Measurements from ENCODE around the gene KLF9. TPM values are rescaled to one million over a fixed set of nuclear protein-coding genes. Genes with fewer than 3 reads are reported as not detected.

The KLF9 gene
- total RNA-seq, 1 experiment from 2014 or later: 1.0 TPM

DNA sequence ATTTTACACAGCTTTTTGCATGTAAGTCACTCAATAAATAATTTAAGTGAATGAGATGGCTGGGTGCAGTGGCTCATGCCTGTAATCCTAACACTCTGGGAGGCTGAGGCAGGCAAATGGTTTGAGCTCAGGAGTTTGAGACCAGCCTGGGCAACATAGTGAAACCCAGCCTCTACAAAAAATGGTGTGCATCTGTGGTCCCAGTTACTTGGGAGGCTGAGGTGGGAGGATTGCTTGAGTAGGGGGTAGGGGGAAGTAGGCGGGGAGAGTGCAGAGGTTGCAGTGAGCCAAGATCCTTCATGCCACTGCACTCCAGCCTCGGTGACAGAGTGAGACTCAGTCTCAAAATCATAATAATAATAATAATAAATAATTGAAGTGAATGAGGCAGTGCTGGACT, 10.2 kb downstream of the KLF9 start:
- Mint-ChIP-seq H3K27me3 (ENCODE audit: low read depth) (peaks cover 11% of the 10 kb centered on the region), H3K36me3 (no peaks in the 10 kb centered on the region), H3K27ac (no peak overlapping the region), H3K4me3 (no peak overlapping the region), H3K9me3 (no peaks in the 10 kb centered on the region), H3K4me1 (peaks cover 25% of the 10 kb centered on the region)
- no peak for ATAC-seq
- DNase-seq (ENCODE audit: low spot score): no peak
- ChIA-PET POLR2A (no interaction called here), CTCF (interaction anchor here (1.4 kb wide), 1 partner anchor 14 kb away, joined by 4 read pairs; no protein-coding TSS in a partner anchor)
- TF ChIP-seq ETV6 (CRISPR knock-in tag; IDR thresholded peaks at IDR 0.05) (no peak), CBFB (CRISPR knock-in tag; IDR thresholded peaks at IDR 0.05; ENCODE audit: low read depth) (no peak), NFYB (CRISPR knock-in tag; conservative IDR thresholded peaks at IDR 0.05; ENCODE audit: low read depth) (no peak), NR1H2 (CRISPR knock-in tag; IDR thresholded peaks at IDR 0.05) (no peak), ZNF423 (CRISPR knock-in tag; IDR thresholded peaks at IDR 0.05) (no peak)
- TF ChIP-seq, protein P1, sequence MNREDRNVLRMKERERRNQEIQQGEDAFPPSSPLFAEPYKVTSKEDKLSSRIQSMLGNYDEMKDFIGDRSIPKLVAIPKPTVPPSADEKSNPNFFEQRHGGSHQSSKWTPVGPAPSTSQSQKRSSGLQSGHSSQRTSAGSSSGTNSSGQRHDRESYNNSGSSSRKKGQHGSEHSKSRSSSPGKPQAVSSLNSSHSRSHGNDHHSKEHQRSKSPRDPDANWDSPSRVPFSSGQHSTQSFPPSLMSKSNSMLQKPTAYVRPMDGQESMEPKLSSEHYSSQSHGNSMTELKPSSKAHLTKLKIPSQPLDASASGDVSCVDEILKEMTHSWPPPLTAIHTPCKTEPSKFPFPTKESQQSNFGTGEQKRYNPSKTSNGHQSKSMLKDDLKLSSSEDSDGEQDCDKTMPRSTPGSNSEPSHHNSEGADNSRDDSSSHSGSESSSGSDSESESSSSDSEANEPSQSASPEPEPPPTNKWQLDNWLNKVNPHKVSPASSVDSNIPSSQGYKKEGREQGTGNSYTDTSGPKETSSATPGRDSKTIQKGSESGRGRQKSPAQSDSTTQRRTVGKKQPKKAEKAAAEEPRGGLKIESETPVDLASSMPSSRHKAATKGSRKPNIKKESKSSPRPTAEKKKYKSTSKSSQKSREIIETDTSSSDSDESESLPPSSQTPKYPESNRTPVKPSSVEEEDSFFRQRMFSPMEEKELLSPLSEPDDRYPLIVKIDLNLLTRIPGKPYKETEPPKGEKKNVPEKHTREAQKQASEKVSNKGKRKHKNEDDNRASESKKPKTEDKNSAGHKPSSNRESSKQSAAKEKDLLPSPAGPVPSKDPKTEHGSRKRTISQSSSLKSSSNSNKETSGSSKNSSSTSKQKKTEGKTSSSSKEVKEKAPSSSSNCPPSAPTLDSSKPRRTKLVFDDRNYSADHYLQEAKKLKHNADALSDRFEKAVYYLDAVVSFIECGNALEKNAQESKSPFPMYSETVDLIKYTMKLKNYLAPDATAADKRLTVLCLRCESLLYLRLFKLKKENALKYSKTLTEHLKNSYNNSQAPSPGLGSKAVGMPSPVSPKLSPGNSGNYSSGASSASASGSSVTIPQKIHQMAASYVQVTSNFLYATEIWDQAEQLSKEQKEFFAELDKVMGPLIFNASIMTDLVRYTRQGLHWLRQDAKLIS (CRISPR knock-in tag; IDR thresholded peaks at IDR 0.05; ENCODE audit: borderline replicate concordance): no peak
- TF ChIP-seq, protein P2, sequence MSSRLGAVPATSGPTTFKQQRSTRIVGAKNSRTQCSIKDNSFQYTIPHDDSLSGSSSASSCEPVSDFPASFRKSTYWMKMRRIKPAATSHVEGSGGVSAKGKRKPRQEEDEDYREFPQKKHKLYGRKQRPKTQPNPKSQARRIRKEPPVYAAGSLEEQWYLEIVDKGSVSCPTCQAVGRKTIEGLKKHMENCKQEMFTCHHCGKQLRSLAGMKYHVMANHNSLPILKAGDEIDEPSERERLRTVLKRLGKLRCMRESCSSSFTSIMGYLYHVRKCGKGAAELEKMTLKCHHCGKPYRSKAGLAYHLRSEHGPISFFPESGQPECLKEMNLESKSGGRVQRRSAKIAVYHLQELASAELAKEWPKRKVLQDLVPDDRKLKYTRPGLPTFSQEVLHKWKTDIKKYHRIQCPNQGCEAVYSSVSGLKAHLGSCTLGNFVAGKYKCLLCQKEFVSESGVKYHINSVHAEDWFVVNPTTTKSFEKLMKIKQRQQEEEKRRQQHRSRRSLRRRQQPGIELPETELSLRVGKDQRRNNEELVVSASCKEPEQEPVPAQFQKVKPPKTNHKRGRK (CRISPR knock-in tag; IDR thresholded peaks at IDR 0.05; ENCODE audit: borderline replicate concordance): no peak
- TF ChIP-seq, protein P3, sequence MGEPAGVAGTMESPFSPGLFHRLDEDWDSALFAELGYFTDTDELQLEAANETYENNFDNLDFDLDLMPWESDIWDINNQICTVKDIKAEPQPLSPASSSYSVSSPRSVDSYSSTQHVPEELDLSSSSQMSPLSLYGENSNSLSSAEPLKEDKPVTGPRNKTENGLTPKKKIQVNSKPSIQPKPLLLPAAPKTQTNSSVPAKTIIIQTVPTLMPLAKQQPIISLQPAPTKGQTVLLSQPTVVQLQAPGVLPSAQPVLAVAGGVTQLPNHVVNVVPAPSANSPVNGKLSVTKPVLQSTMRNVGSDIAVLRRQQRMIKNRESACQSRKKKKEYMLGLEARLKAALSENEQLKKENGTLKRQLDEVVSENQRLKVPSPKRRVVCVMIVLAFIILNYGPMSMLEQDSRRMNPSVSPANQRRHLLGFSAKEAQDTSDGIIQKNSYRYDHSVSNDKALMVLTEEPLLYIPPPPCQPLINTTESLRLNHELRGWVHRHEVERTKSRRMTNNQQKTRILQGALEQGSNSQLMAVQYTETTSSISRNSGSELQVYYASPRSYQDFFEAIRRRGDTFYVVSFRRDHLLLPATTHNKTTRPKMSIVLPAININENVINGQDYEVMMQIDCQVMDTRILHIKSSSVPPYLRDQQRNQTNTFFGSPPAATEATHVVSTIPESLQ (CRISPR knock-in tag; IDR thresholded peaks at IDR 0.05): no peak
- TF ChIP-seq, protein P4, sequence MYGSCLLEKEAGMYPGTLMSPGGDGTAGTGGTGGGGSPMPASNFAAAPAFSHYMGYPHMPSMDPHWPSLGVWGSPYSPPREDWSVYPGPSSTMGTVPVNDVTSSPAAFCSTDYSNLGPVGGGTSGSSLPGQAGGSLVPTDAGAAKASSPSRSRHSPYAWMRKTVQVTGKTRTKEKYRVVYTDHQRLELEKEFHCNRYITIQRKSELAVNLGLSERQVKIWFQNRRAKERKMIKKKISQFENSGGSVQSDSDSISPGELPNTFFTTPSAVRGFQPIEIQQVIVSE (CRISPR knock-in tag; IDR thresholded peaks at IDR 0.05; ENCODE audit: borderline replicate concordance): no peak
- TF ChIP-seq, protein P5, sequence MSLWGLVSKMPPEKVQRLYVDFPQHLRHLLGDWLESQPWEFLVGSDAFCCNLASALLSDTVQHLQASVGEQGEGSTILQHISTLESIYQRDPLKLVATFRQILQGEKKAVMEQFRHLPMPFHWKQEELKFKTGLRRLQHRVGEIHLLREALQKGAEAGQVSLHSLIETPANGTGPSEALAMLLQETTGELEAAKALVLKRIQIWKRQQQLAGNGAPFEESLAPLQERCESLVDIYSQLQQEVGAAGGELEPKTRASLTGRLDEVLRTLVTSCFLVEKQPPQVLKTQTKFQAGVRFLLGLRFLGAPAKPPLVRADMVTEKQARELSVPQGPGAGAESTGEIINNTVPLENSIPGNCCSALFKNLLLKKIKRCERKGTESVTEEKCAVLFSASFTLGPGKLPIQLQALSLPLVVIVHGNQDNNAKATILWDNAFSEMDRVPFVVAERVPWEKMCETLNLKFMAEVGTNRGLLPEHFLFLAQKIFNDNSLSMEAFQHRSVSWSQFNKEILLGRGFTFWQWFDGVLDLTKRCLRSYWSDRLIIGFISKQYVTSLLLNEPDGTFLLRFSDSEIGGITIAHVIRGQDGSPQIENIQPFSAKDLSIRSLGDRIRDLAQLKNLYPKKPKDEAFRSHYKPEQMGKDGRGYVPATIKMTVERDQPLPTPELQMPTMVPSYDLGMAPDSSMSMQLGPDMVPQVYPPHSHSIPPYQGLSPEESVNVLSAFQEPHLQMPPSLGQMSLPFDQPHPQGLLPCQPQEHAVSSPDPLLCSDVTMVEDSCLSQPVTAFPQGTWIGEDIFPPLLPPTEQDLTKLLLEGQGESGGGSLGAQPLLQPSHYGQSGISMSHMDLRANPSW (CRISPR knock-in tag; conservative IDR thresholded peaks at IDR 0.05; ENCODE audit: low read depth): no peak

DNA sequence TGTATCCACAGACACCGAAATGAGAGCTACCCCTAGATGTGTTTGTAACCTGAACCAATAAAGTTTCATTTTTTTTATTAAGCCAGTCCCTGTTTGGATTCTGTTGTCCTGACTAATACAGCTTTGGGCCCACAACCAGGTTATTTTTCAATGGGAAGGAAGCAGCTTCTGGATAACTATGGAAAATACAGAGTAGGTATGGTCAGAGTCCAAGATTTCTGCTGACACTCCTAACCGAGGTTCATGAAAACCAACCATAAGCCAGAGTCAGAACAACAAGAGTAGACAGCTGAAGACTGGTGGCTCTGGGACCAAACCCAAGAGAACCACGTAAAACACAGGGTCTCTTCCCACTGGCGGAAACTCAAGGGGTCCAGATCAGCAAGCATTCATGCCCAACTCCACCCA, 10.8 kb downstream of the KLF9 start:
- ChIA-PET CTCF (interaction anchor here (1.4 kb wide), 1 partner anchor 15 kb away, joined by 4 read pairs; no protein-coding TSS in a partner anchor), POLR2A (interaction anchor here (0.6 kb wide), 1 partner anchor 201 kb away, joined by 6 read pairs; no protein-coding TSS in a partner anchor)
- H3K27me3 Mint-ChIP-seq (ENCODE audit: low read depth): peaks cover 11% of the 10 kb centered on the region
- H3K36me3 Mint-ChIP-seq: no peaks in the 10 kb centered on the region
- no peaks in the 10 kb centered on the region for H3K9me3 Mint-ChIP-seq
- H3K4me1 Mint-ChIP-seq: peaks cover 25% of the 10 kb centered on the region
- ATAC-seq (no peak), DNase-seq (ENCODE audit: low spot score) (no peak)
- H3K4me3 Mint-ChIP-seq: no peak overlapping the region
- no peak overlapping the region for H3K27ac Mint-ChIP-seq
- TF ChIP-seq ZNF219 (CRISPR knock-in tag; IDR thresholded peaks at IDR 0.05; ENCODE audit: borderline replicate concordance): no peak
- TF ChIP-seq ZNF416 (CRISPR knock-in tag; IDR thresholded peaks at IDR 0.05): no peak
- no peak for TF ChIP-seq FOXK1 (CRISPR knock-in tag; IDR thresholded peaks at IDR 0.05)
- no peak for TF ChIP-seq OVOL2 (CRISPR knock-in tag; IDR thresholded peaks at IDR 0.05; ENCODE audit: borderline replicate concordance)
- TF ChIP-seq GRHL2 (CRISPR knock-in tag; IDR thresholded peaks at IDR 0.05; ENCODE audit: insufficient replicate concordance, severe bottlenecking): no peak
- TF ChIP-seq NFYB (CRISPR knock-in tag; conservative IDR thresholded peaks at IDR 0.05; ENCODE audit: low read depth): no peak
- TF ChIP-seq ETV6 (CRISPR knock-in tag; IDR thresholded peaks at IDR 0.05): no peak
- no peak for TF ChIP-seq SOX15 (CRISPR knock-in tag; IDR thresholded peaks at IDR 0.05)
- no peak for TF ChIP-seq MYBL2 (CRISPR knock-in tag; IDR thresholded peaks at IDR 0.05)
- TF ChIP-seq RELA (CRISPR knock-in tag; IDR thresholded peaks at IDR 0.05; ENCODE audit: borderline replicate concordance): no peak
- TF ChIP-seq, protein P6, sequence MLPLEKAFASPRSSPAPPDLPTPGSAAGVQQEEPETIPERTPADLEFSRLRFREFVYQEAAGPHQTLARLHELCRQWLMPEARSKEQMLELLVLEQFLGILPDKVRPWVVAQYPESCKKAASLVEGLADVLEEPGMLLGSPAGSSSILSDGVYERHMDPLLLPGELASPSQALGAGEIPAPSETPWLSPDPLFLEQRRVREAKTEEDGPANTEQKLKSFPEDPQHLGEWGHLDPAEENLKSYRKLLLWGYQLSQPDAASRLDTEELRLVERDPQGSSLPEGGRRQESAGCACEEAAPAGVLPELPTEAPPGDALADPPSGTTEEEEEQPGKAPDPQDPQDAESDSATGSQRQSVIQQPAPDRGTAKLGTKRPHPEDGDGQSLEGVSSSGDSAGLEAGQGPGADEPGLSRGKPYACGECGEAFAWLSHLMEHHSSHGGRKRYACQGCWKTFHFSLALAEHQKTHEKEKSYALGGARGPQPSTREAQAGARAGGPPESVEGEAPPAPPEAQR (CRISPR knock-in tag; IDR thresholded peaks at IDR 0.05): no peak
- TF ChIP-seq ZNF121 (CRISPR knock-in tag; IDR thresholded peaks at IDR 0.05): no peak
- TF ChIP-seq ZNF671 (CRISPR knock-in tag; IDR thresholded peaks at IDR 0.05): no peak
- TF ChIP-seq, protein P7, sequence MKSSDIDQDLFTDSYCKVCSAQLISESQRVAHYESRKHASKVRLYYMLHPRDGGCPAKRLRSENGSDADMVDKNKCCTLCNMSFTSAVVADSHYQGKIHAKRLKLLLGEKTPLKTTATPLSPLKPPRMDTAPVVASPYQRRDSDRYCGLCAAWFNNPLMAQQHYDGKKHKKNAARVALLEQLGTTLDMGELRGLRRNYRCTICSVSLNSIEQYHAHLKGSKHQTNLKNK (CRISPR knock-in tag; IDR thresholded peaks at IDR 0.05): no peak

Data from WTC11 (cell line).